GM12891 (cell line): Measurements from ENCODE around the gene UNC50.

Experiments
- DNase-seq: peaks from one replicate; pipeline ENCODE4 v3.0.0; 2011; ENCODE audit warnings: low spot score; ENCODE audit not compliant: insufficient read length
- FAIRE-seq: peaks from 2 replicates; lab custom pipeline; 2011; peaks lifted over from hg19 to GRCh38; lab: Jason Lieb, UNC
- PAX5 ChIP-seq: IDR thresholded peaks from 2 replicates; pipeline ENCODE4 v1.6.1; 2011; ENCODE audit warnings: low read length, moderate library complexity, mild to moderate bottlenecking; ENCODE audit not compliant: insufficient read depth, severe bottlenecking
- POLR2A ChIP-seq: IDR thresholded peaks from 2 replicates; pipeline ENCODE4 v1.6.1; 2011; ENCODE audit warnings: low read depth, low read length, control low read depth
- POLR2AphosphoS5 ChIP-seq: IDR thresholded peaks from 2 replicates; pipeline ENCODE4 v1.6.1; 2011; ENCODE audit warnings: low read depth, low read length, control low read depth
- POU2F2 ChIP-seq: IDR thresholded peaks from 2 replicates; pipeline ENCODE4 v1.6.1; 2011; ENCODE audit warnings: low read depth, mild to moderate bottlenecking, control low read depth, low read length, moderate library complexity
- SPI1 ChIP-seq: IDR thresholded peaks from 2 replicates; pipeline ENCODE4 v1.6.1; 2011; ENCODE audit warnings: low read depth, low read length, control low read depth
- TAF1 ChIP-seq: IDR thresholded peaks from 2 replicates; pipeline ENCODE4 v1.6.1; 2011; ENCODE audit warnings: low read depth, low read length, control low read depth

Gene UNC50

GRCh38 chr2:98565286-98565860 is 43.0 kb upstream of the UNC50 start:
- DNase-seq (no peak), FAIRE-seq (no peak)
- TF ChIP-seq POU2F2 (no peak), POLR2AphosphoS5 (no peak), SPI1 (no peak), TAF1 (no peak), PAX5 (no peak), POLR2A (no peak)

DNA sequence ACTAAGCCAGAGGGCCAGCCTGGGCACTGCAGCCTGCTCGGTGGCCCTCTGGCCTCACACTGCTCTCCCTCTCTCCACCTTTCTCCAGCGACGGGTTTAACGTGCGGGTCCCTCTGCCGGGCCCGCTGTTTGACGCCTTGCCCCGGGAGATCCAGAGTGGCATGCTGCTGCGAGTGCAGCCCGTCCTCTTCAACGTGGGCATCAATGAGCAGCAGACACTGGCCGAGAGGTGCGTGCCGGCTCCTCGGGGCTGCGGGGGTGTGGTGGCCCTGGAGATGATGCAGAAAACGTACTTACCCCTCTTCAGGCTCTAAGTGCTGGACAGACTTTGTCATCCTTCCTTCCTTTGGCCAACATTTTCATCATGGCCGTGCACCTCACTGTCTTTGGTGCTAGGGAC is 42.4 kb upstream of the UNC50 start:
- FAIRE-seq: no peak
- no peak for TF ChIP-seq POLR2AphosphoS5
- no peak for TF ChIP-seq POLR2A
- TF ChIP-seq TAF1: no peak
- TF ChIP-seq POU2F2: no peak
- no peak for TF ChIP-seq PAX5
- TF ChIP-seq SPI1: no peak
- DNase-seq: no peak

GRCh38 chr2:98568161-98568956 is 40.0 kb upstream of the UNC50 start:
- TF ChIP-seq POU2F2 (no peak), POLR2AphosphoS5 (no peak), PAX5 (no peak), POLR2A (no peak), SPI1 (no peak), TAF1 (no peak)
- DNase-seq: no peak
- no peak for FAIRE-seq

DNA sequence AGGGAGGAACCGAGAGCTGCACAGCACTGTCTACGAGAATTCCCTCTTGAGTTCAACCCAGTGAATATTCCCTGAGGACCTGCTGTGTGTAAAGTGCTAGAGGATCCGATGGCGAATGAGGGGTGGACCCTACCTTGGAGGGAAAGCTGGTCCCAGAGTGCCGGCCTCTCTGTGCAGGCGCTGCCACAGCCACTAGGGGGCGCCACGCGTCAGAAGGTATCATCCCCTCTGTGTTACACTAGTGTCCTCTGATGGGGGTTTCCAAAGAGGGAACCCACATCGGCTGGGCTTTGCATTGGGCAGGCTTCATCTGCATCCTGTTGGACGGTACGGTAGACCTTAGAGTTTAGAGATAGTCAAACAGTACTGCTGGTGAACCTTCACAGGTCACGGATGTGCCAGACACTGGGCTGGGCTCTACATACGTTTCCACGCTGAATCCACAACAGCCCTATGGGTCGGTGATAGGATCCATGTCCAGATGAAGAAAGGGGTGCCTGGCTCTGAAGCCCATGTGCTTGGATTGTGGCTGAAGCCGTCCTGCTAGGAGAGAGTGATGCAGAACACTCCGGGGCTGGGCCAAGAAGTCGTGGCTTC is 39.1 kb upstream of the UNC50 start:
- DNase-seq (peak; percentile 74), FAIRE-seq (peak; percentile 87)
- no peak for TF ChIP-seq POLR2AphosphoS5
- no peak for TF ChIP-seq POU2F2
- no peak for TF ChIP-seq PAX5
- no peak for TF ChIP-seq TAF1
- TF ChIP-seq SPI1: no peak
- no peak for TF ChIP-seq POLR2A

DNA sequence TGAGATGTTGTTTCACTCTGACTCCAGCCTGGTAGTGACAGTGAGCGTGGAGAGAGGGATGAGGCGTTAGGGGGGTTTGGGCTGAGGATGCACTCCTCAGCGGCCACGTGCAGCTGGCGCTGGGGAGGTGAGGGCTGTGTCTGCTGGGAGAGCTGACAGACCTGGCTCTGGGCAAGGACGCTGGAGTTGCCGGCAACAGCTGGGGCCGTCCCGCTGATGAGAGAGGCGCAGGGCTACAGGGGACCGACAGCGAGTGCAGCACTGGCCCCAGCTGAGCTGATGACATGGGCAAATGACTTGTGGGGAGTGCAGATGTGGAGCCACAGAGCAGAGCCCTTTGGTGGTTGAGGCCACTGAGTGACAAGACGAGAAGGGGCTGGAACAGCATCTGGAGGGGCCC is 38.5 kb upstream of the UNC50 start:
- FAIRE-seq: no peak

DNA sequence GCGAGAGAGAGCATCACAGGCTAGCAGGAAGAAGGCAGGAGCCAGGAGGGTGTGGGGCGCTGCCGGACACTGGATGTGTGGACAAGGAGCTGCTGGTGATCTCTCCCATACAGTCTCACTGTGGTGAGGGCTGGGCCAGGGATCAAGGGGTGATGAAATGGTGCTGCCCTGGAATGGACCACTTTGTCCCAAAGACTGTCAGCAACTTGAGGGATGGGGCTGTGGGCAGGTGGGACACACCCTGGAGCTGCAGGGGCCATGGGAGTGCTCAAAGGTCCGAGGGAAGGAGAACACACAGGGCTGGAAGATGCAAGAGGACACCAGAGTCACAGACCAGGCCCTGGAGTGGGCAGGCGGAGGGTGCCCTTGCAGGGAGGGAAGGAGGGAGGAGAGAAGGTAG is 38.0 kb upstream of the UNC50 start:
- FAIRE-seq (no peak), DNase-seq (no peak)
- TF ChIP-seq SPI1 (no peak), POLR2A (no peak), POU2F2 (no peak), PAX5 (no peak), POLR2AphosphoS5 (no peak), TAF1 (no peak)

More for the DNA sequence above, 38.5 kb upstream of the UNC50 start:
- TF ChIP-seq PAX5 (no peak), POLR2AphosphoS5 (no peak), SPI1 (no peak), POLR2A (no peak), TAF1 (no peak), POU2F2 (no peak)
- DNase-seq: no peak

GRCh38 chr2:98571121-98571701 is 37.2 kb upstream of the UNC50 start:
- no peak for FAIRE-seq
- TF ChIP-seq POLR2A (no peak), PAX5 (no peak), SPI1 (no peak), POU2F2 (no peak), POLR2AphosphoS5 (no peak), TAF1 (no peak)
- DNase-seq: no peak

GRCh38 chr2:98571796-98572195 is 36.6 kb upstream of the UNC50 start:
- FAIRE-seq (no peak), DNase-seq (no peak)
- no peak for TF ChIP-seq PAX5
- no peak for TF ChIP-seq POU2F2
- no peak for TF ChIP-seq POLR2A
- TF ChIP-seq SPI1: no peak
- no peak for TF ChIP-seq TAF1
- TF ChIP-seq POLR2AphosphoS5: no peak

DNA sequence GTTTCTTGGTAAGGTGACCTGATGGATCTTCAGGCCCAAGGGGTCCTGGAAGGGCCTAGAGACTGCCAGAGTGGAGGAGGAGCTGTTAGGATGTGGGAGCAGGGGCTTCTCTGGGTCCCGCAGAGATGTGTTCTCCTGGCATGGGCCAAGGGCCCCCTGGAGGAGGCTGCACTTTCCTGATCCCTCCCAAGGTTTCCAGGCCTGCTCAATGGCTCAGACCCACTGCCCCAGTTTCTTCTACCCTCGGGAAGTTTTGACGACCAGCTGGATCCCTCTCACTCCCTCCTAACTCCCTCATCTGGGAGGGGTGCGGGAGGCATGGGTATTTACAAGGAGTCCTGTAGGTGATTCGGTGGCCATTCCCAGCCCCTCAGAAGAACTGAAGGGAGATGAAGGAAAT is 36.2 kb upstream of the UNC50 start:
- no peak for TF ChIP-seq POLR2AphosphoS5
- no peak for TF ChIP-seq TAF1
- TF ChIP-seq POU2F2: no peak
- no peak for TF ChIP-seq PAX5
- TF ChIP-seq POLR2A: no peak
- TF ChIP-seq SPI1: no peak
- no peak for FAIRE-seq
- no peak for DNase-seq
